Stimulated activated naive CD8-positive, alpha-beta T cell treated with anti-CD3 and anti-CD28 coated beads, Interleukin-15, Interleukin-2, amounts not matched to agents 100 ng/mL and 50 ng/mL, for 24 hours (primary cell): ENCODE results near the gene AGAP1.

Experiments used
- H3K27ac Mint-ChIP-seq: one replicate; pipeline ENCODE4 v1.8.0; 2021; ENCODE audit warnings: mild to moderate bottlenecking, mixed read lengths
- H3K27me3 Mint-ChIP-seq: one replicate; pipeline ENCODE4 v1.8.0; 2021; ENCODE audit warnings: mixed read lengths
- H3K36me3 Mint-ChIP-seq: one replicate; pipeline ENCODE4 v1.8.0; 2021; ENCODE audit warnings: low read depth, mixed read lengths
- H3K4me1 Mint-ChIP-seq: one replicate; pipeline ENCODE4 v1.8.0; 2021; ENCODE audit warnings: low read depth, mixed read lengths
- H3K4me3 Mint-ChIP-seq: one replicate; pipeline ENCODE4 v1.8.0; 2021; ENCODE audit warnings: mild to moderate bottlenecking, mixed read lengths
- H3K9me3 Mint-ChIP-seq: one replicate; pipeline ENCODE4 v1.8.0; 2021; ENCODE audit warnings: mixed read lengths

The AGAP1 gene

DNA sequence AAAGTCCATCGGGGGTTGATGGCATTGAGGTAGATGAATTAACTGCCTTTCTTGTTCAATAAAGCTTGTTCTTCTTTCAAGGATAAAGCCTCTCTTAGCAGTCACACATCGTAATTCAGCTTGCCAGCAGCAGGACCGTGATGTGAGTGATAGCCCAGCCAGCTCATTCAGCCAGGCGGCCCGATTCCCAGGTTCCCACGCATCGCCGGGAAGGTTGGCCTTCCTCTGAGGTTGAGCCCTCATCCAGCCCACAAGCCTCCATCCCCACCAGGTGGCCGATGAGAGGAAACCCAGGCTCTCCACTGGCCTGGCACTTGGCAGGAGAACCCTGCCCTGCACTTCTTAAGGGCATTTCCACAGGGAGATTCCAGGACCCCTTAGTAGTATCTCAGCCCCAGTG lies 4.7 kb downstream of the AGAP1 start:
- Mint-ChIP-seq H3K9me3 (no peaks in the 10 kb centered on the region), H3K27me3 (peaks cover 75% of the 10 kb centered on the region), H3K4me1 (peaks cover 19% of the 10 kb centered on the region), H3K4me3 (no peak overlapping the region), H3K36me3 (no peaks in the 10 kb centered on the region), H3K27ac (no peak overlapping the region)

DNA sequence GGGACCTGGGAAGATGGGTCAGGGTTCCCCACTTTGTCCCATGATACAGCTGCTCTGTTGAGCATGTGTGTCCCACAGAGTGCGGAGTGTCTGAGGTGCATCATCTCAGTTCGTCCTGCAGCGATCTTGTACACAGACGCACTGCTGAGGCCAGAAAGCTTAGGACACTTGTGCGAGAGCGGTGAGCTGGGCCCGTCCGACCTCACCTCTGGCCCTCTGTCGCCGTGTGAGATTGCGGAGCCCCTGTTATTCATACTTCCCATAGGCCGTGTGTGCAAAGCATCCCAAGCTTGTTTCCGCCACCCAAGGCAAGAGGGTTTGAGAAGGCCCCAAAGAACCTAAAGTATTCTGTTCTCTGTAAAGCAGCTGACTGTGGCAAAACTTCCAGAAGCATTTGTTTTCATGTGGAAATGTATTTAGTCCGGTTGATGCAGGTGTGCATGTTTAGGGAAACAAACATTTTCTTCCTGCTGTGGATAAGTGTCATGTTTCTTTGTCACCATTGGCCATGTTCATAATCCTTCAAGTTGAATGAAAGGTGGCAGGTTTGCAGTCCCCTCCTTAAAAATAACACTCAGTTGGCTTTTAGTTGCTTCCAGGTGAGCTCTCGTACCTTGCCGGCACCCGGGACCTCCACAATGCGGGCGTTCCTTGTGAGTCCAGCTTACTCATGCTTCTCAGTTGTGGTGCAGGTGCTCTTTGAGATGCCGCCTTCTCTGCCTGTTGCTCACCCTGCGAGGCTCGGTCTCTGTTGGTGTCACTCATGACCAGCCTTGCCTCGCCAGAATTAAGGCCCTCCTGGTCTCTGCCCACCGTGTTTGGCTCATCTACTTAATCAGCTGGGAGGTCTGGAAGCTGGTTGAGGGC lies 5.3 kb downstream of the AGAP1 start:
- H3K27ac Mint-ChIP-seq: no peak overlapping the region
- H3K4me1 Mint-ChIP-seq: peaks cover 19% of the 10 kb centered on the region
- no peaks in the 10 kb centered on the region for H3K9me3 Mint-ChIP-seq
- H3K4me3 Mint-ChIP-seq: no peak overlapping the region
- no peaks in the 10 kb centered on the region for H3K36me3 Mint-ChIP-seq
- H3K27me3 Mint-ChIP-seq: peaks cover 76% of the 10 kb centered on the region

DNA sequence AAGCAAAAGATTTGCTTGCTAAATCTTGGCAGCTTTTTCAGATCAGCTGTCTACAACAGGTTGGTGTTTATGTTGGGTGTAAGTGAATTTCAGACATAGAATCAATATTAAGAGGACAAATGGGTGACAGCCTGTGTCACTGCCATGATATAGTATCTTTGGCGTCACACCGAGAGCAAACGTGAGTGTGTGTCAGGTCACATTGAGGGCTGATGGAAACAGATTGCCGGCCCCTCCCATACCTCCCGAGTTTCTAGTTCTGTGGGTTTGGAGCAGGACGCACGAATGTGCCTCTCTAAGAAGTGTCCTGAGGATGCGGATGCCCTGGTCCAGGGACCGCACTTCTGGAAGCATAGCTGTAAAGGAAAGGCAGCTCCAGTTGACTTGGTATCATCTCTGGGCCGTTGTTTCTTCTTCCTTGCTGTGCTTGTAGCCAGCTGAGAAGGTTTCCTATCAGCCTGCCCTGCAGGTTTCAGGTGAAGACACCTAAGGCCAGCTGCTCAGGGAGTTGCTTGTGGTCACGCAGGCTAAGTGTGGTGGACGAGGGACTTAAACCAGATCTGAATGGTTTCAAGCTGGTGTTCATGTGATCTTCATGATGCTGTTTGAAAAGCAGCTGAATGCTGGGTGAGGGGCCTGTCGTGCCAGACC lies 6.4 kb downstream of the AGAP1 start:
- H3K9me3 Mint-ChIP-seq: no peaks in the 10 kb centered on the region
- no peaks in the 10 kb centered on the region for H3K36me3 Mint-ChIP-seq
- H3K4me1 Mint-ChIP-seq: peaks cover 18% of the 10 kb centered on the region
- H3K27me3 Mint-ChIP-seq: peaks cover 81% of the 10 kb centered on the region
- no peak overlapping the region for H3K4me3 Mint-ChIP-seq
- no peak overlapping the region for H3K27ac Mint-ChIP-seq

DNA sequence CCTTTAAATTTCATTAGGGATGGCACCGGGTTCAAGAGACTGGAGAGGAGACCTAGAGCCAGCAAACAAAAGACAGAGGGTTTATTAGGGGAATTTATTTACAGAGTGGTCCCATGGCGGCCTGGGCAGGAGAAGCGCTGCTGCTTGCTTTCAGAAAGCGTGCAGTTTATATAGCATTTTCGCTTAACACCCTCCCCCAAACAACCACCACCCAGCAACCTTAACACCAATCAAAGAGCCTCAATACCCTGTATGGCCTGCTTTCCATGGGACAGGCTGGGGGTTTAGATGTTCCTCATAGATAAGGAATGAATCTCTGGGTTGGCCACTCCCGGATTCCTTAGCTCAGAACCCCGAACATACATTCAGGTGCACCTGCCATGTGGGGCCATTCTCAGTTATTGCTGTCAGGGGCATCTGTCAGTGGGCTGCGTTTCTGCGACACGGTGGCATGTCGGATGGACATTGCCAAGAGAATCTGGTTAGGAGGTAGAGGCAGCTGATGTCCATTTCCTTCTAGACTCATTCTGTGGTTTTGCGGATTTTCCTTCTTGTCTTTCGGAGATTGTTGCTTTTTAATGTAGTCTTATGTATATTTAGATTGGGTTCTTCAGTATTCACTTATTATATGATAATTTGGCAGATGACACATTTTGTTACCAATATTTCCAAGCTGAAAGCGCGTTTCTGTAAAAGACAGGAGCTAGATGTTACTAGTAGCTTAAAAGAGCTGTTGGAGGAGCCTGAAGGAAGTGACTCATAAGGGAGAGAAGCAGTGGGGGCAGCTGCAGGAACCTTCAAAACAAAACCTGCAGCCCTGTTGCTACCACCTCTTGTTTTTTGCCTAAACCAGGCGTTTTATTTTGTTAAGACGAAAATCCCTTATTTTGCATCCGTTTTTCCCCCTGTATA lies 7.2 kb downstream of the AGAP1 start:
- Mint-ChIP-seq H3K4me3 (peak overlapping the region; percentile 2), H3K4me1 (peaks cover 16% of the 10 kb centered on the region), H3K36me3 (no peaks in the 10 kb centered on the region), H3K9me3 (no peaks in the 10 kb centered on the region), H3K27ac (no peak overlapping the region), H3K27me3 (peaks cover 78% of the 10 kb centered on the region)

DNA sequence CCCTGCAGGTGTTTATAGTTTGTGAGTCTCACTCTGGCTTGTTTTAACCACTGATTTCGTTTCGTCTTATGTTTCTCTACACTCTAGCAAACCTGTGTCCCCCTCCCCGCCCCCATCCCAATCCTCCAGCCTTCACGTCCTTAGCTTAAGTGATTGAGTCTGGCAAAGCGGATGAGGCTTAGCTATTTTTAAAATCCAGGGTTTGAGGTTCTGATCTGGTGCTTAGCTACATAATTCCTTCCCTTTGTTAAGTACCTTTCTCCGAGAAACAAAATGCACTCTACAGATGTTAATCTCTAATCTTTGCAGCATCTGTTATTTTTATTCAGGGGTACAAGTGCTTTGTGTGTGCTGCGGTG lies 7.8 kb downstream of the AGAP1 start:
- H3K27ac Mint-ChIP-seq: no peak overlapping the region
- peaks cover 72% of the 10 kb centered on the region for H3K27me3 Mint-ChIP-seq
- no peaks in the 10 kb centered on the region for H3K36me3 Mint-ChIP-seq
- peak overlapping the region; percentile 2 for H3K4me3 Mint-ChIP-seq
- no peaks in the 10 kb centered on the region for H3K9me3 Mint-ChIP-seq
- H3K4me1 Mint-ChIP-seq: peaks cover 16% of the 10 kb centered on the region

GRCh38 chr2:235502336-235502735 lies 8.5 kb downstream of the AGAP1 start:
- H3K27me3 Mint-ChIP-seq: peaks cover 66% of the 10 kb centered on the region
- peaks cover 16% of the 10 kb centered on the region for H3K4me1 Mint-ChIP-seq
- no peak overlapping the region for H3K27ac Mint-ChIP-seq
- no peaks in the 10 kb centered on the region for H3K9me3 Mint-ChIP-seq
- no peaks in the 10 kb centered on the region for H3K36me3 Mint-ChIP-seq
- H3K4me3 Mint-ChIP-seq: no peak overlapping the region

DNA sequence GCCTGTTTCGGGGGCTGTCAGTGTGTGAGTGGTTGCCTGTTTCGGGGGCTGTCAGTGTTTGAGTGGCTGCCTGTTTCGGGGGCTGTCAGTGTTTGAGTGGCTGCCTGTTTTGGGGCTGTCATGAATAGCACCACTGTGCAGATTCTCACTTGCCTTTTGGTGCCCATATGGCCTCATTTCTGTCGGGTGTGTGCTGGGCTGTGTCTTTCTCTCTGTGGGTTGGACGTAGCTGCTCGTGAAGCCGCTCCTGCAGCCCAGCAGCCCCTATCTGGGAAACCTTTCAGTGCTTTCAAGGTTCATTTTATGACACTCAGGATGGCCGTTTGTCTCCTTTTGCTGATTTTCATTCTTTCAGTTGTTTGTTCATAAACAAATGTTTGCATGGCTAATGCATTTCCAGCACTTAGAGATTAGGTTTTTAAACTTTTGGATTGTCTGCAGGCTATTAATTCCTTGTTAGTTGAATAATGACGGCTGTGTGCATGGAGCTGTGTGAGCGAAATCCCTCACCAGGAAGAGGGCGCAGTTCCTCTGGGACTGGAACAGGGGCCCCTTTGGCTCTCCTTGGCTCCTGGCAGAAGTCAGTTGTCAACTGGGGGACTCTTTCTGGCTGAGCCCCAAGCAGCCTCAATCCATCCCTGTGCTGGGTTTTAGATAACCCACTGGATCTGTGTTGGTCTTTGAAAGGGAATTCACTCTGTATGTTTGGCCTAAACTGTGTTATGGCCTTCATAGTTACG lies 10.8 kb downstream of the AGAP1 start:
- Mint-ChIP-seq H3K36me3 (no peaks in the 10 kb centered on the region), H3K4me3 (no peak overlapping the region), H3K27me3 (peaks cover 56% of the 10 kb centered on the region), H3K27ac (no peak overlapping the region), H3K4me1 (peaks cover 16% of the 10 kb centered on the region), H3K9me3 (no peaks in the 10 kb centered on the region)

DNA sequence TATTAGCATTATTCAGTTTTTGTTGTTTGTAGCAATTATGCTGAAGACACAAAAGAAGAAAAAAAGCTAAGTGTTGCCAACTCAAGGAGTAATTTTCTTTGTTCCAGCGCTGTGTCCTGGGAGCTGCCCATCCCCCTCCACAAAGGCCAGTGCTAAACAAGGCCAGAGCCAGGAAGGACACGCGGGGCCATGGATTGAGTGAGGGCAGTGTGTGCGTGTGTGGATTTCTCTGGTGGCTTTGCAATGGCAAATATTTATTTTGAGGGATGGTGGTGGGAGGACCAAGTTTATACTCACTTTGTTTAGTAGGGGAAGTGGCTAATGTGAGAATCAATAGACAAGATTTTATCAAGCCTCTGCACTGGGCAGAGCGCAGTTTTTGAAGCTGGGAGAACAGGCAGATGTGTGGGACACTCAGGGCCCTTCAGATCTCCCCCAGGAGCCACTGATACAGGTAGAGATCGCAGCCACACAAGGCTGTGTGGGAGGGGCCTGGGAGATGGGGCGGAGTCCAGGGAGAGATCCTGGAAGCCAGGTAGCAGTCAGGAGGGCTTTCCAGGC lies 11.4 kb downstream of the AGAP1 start:
- Mint-ChIP-seq H3K9me3 (peaks cover 1% of the 10 kb centered on the region), H3K36me3 (no peaks in the 10 kb centered on the region), H3K27me3 (peaks cover 52% of the 10 kb centered on the region), H3K4me3 (no peak overlapping the region), H3K27ac (no peak overlapping the region), H3K4me1 (peaks cover 16% of the 10 kb centered on the region)

GRCh38 chr2:235506291-235506996 lies 12.6 kb downstream of the AGAP1 start:
- Mint-ChIP-seq H3K27ac (no peak overlapping the region), H3K4me3 (no peak overlapping the region), H3K4me1 (peaks cover 10% of the 10 kb centered on the region), H3K9me3 (peaks cover 6% of the 10 kb centered on the region), H3K27me3 (peaks cover 47% of the 10 kb centered on the region), H3K36me3 (no peaks in the 10 kb centered on the region)

GRCh38 chr2:235506997-235507615 lies 13.3 kb downstream of the AGAP1 start:
- Mint-ChIP-seq H3K9me3 (peaks cover 6% of the 10 kb centered on the region), H3K36me3 (no peaks in the 10 kb centered on the region), H3K27me3 (peaks cover 42% of the 10 kb centered on the region), H3K27ac (no peak overlapping the region), H3K4me1 (peaks cover 4% of the 10 kb centered on the region), H3K4me3 (no peak overlapping the region)

GRCh38 chr2:235507928-235508327 lies 14.1 kb downstream of the AGAP1 start:
- Mint-ChIP-seq H3K27ac (no peak overlapping the region), H3K4me1 (no peaks in the 10 kb centered on the region), H3K4me3 (no peak overlapping the region), H3K9me3 (peaks cover 6% of the 10 kb centered on the region), H3K36me3 (no peaks in the 10 kb centered on the region), H3K27me3 (peaks cover 34% of the 10 kb centered on the region)

DNA sequence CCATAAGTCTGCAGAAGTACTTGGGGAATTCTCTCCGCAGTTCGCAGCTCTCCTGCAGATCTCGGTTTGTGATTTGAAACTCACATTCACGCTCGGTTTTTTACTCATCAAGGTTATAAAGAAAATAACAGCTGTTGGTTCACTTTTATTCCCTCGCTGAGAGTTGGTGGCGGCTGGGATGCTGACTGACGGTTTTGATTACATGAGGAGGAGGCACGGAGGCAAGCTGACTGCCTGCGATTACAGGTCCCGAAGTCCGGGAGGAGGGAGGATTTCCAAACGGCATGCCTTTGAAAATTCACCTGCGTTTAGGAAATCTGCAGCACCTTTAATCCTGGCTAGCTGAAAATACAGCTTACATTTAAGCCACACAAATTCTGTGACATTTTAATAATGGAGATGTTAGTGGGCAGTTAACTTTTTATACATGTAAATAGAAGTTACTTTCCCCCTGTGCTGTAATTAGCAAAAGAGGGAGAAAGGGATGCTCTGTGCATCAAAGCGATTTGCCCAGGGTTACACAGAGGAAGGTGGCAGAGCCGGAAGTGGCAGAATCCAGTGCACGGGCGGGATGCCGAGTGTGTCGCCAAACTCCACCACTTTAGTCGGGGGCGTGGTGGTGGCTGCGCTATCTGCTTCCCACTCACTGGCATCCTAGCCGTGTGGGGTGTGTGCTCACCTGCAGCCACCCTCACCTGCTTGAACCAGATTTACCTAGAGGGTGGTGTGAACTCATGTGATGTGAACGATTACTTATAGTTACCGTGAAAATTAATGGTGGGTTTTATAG lies 14.7 kb downstream of the AGAP1 start:
- H3K27me3 Mint-ChIP-seq: peaks cover 28% of the 10 kb centered on the region
- H3K36me3 Mint-ChIP-seq: no peaks in the 10 kb centered on the region
- no peaks in the 10 kb centered on the region for H3K4me1 Mint-ChIP-seq
- no peak overlapping the region for H3K27ac Mint-ChIP-seq
- H3K4me3 Mint-ChIP-seq: no peak overlapping the region
- peaks cover 6% of the 10 kb centered on the region for H3K9me3 Mint-ChIP-seq

GRCh38 chr2:235510318-235510717 lies 16.5 kb downstream of the AGAP1 start:
- Mint-ChIP-seq H3K27ac (no peak overlapping the region), H3K36me3 (no peaks in the 10 kb centered on the region), H3K4me3 (no peak overlapping the region), H3K9me3 (peaks cover 6% of the 10 kb centered on the region), H3K27me3 (peaks cover 18% of the 10 kb centered on the region), H3K4me1 (no peaks in the 10 kb centered on the region)
